ENCODE measurements around the gene GAS7. TPM values are rescaled to one million over a fixed set of nuclear protein-coding genes. Genes with fewer than 3 reads are reported as not detected.
A peak's percentile ranks its signal among the peaks of the same experiment; 100 is the strongest.

GAS7 gene
- total RNA-seq, 1 donor from 2014 or later = 8.5 TPM

DNA sequence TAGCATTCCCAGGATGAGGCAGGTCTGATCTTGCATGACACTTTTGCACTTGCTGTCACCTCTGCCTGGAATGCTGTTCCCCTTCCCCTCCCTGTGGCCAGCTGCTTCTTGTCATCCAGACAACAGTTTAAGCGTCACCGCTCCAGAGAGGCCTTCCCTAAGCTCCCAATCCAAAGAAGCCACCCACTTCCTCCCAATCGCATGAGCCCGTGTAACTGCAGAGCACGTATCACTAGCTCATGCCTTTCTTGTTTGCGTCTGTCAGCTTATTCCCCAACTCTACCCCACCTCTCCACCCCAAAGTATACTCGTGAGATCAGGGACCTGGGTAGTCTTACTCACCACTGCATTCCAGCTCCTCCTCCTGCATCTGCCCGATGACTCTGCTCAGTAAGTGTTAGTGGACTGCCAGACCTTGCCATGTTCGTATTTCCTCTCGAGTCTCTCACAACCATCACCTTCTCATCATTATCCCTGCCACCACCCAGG is 92.8 kb downstream of the GAS7 start:
- DNase-seq (ENCODE audit: low read depth) = peak; percentile 16
- H3K27ac Mint-ChIP-seq (ENCODE audit: unreplicated experiment) = peak overlapping the region; percentile 43
- H3K4me1 ChIP-seq (ENCODE audit: insufficient read depth, low read length) = no peaks in the 10 kb centered on the region
- H3K79me2 ChIP-seq (ENCODE audit: insufficient read depth, low read length) = no peaks in the 10 kb centered on the region
- H3K36me3 Mint-ChIP-seq (ENCODE audit: low read depth, unreplicated experiment) = no peaks in the 10 kb centered on the region
- no peak for FAIRE-seq
- H3K4me1 Mint-ChIP-seq (ENCODE audit: low read depth, unreplicated experiment) = peaks cover 12% of the 10 kb centered on the region
- no peak overlapping the region for H2AFZ ChIP-seq (ENCODE audit: low read depth, low read length)
- peaks cover 5% of the 10 kb centered on the region for H3K9me3 Mint-ChIP-seq (ENCODE audit: unreplicated experiment)
- no peak overlapping the region for H3K4me3 Mint-ChIP-seq (ENCODE audit: unreplicated experiment)
- no peak overlapping the region for H3K9ac ChIP-seq (ENCODE audit: low read length)
- no peak overlapping the region for H3K27ac ChIP-seq (ENCODE audit: low read depth, low read length)
- H3K4me3 ChIP-seq (ENCODE audit: insufficient read depth, low read depth, low read length) = no peak overlapping the region
- no peaks in the 10 kb centered on the region for H3K9me3 ChIP-seq (ENCODE audit: insufficient read depth, low read depth, low read length)
- no peaks in the 10 kb centered on the region for H3K27me3 ChIP-seq (ENCODE audit: insufficient read depth, low read length)
- no peaks in the 10 kb centered on the region for H3K36me3 ChIP-seq (ENCODE audit: insufficient read depth, low read length)
- H3K4me2 ChIP-seq (ENCODE audit: low read length) = no peak overlapping the region
- H3K27me3 Mint-ChIP-seq (ENCODE audit: low read depth, unreplicated experiment) = peaks cover 3% of the 10 kb centered on the region
- H4K20me1 ChIP-seq (ENCODE audit: insufficient read depth, low read length) = no peaks in the 10 kb centered on the region
- TF ChIP-seq EZH2 (IDR thresholded peaks at IDR 0.05; ENCODE audit: insufficient read depth, low read length) (no peak), CTCF (IDR thresholded peaks at IDR 0.05; ENCODE audit: insufficient read depth, low read depth, low read length) (no peak)

DNA sequence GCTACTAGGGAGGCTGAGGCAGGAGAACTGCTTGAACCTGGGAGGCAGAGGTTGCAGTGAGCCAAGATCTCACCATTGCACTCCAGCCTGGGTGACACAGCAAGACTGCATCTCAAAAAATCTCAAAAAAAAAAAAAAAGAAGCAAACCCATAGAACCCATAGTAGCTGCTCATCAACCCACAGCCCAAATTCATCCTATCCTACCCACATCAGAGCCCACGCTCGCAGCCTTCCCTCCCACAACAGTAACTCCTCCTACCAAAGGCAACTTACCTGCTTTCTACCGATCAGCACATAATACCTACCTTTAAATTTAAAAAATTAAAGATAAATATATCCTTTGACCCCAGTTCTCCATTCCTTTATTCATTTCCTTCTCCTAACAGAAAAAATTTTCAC is 94.7 kb downstream of the GAS7 start:
- no peaks in the 10 kb centered on the region for H3K79me2 ChIP-seq (ENCODE audit: insufficient read depth, low read length)
- Mint-ChIP-seq H3K4me1 (ENCODE audit: low read depth, unreplicated experiment) (peaks cover 12% of the 10 kb centered on the region), H3K4me3 (ENCODE audit: unreplicated experiment) (no peak overlapping the region), H3K36me3 (ENCODE audit: low read depth, unreplicated experiment) (no peaks in the 10 kb centered on the region), H3K27me3 (ENCODE audit: low read depth, unreplicated experiment) (peaks cover 6% of the 10 kb centered on the region), H3K9me3 (ENCODE audit: unreplicated experiment) (peaks cover 5% of the 10 kb centered on the region), H3K27ac (ENCODE audit: unreplicated experiment) (no peak overlapping the region)
- H3K4me1 ChIP-seq (ENCODE audit: insufficient read depth, low read length) = no peaks in the 10 kb centered on the region
- no peak for TF ChIP-seq CTCF (IDR thresholded peaks at IDR 0.05; ENCODE audit: insufficient read depth, low read depth, low read length)
- TF ChIP-seq EZH2 (IDR thresholded peaks at IDR 0.05; ENCODE audit: insufficient read depth, low read length) = no peak
- no peak overlapping the region for H2AFZ ChIP-seq (ENCODE audit: low read depth, low read length)
- H3K27ac ChIP-seq (ENCODE audit: low read depth, low read length) = no peak overlapping the region
- no peak overlapping the region for H3K4me3 ChIP-seq (ENCODE audit: insufficient read depth, low read depth, low read length)
- DNase-seq (ENCODE audit: low read depth) (no peak), FAIRE-seq (no peak)
- no peaks in the 10 kb centered on the region for H3K27me3 ChIP-seq (ENCODE audit: insufficient read depth, low read length)
- no peaks in the 10 kb centered on the region for H4K20me1 ChIP-seq (ENCODE audit: insufficient read depth, low read length)
- no peaks in the 10 kb centered on the region for H3K36me3 ChIP-seq (ENCODE audit: insufficient read depth, low read length)
- no peak overlapping the region for H3K9ac ChIP-seq (ENCODE audit: low read length)
- H3K4me2 ChIP-seq (ENCODE audit: low read length) = no peak overlapping the region
- H3K9me3 ChIP-seq (ENCODE audit: insufficient read depth, low read depth, low read length) = no peaks in the 10 kb centered on the region

GRCh38 chr17:10102817-10103216 is 95.6 kb downstream of the GAS7 start:
- FAIRE-seq (no peak), DNase-seq (ENCODE audit: low read depth) (no peak)
- Mint-ChIP-seq H3K4me3 (ENCODE audit: unreplicated experiment) (no peak overlapping the region), H3K9me3 (ENCODE audit: unreplicated experiment) (peaks cover 5% of the 10 kb centered on the region), H3K4me1 (ENCODE audit: low read depth, unreplicated experiment) (peaks cover 12% of the 10 kb centered on the region), H3K27me3 (ENCODE audit: low read depth, unreplicated experiment) (peaks cover 6% of the 10 kb centered on the region), H3K27ac (ENCODE audit: unreplicated experiment) (no peak overlapping the region), H3K36me3 (ENCODE audit: low read depth, unreplicated experiment) (no peaks in the 10 kb centered on the region)
- Histone ChIP-seq H3K4me3 (ENCODE audit: insufficient read depth, low read depth, low read length) (no peak overlapping the region), H3K9me3 (ENCODE audit: insufficient read depth, low read depth, low read length) (no peaks in the 10 kb centered on the region), H3K79me2 (ENCODE audit: insufficient read depth, low read length) (no peaks in the 10 kb centered on the region), H3K4me2 (ENCODE audit: low read length) (no peak overlapping the region), H3K27me3 (ENCODE audit: insufficient read depth, low read length) (no peaks in the 10 kb centered on the region), H3K27ac (ENCODE audit: low read depth, low read length) (no peak overlapping the region), H3K4me1 (ENCODE audit: insufficient read depth, low read length) (no peaks in the 10 kb centered on the region), H3K9ac (ENCODE audit: low read length) (no peak overlapping the region), H4K20me1 (ENCODE audit: insufficient read depth, low read length) (no peaks in the 10 kb centered on the region), H3K36me3 (ENCODE audit: insufficient read depth, low read length) (no peaks in the 10 kb centered on the region), H2AFZ (ENCODE audit: low read depth, low read length) (no peak overlapping the region)
- TF ChIP-seq EZH2 (IDR thresholded peaks at IDR 0.05; ENCODE audit: insufficient read depth, low read length) (no peak), CTCF (IDR thresholded peaks at IDR 0.05; ENCODE audit: insufficient read depth, low read depth, low read length) (no peak)
